H9 (cell line): ENCODE results near the gene HSPBP1. TPM values are rescaled to one million over a fixed set of nuclear protein-coding genes. Genes with fewer than 3 reads are reported as not detected.

ENCODE experiments used
- DNase-seq: peaks from one replicate; pipeline ENCODE4 v3.0.0-alpha.2; 2017
- H2AFZ ChIP-seq: one replicate; pipeline ENCODE4 v1.6.1; 2013; ENCODE audit warnings: mild to moderate bottlenecking, low read length, control low read depth, moderate library complexity
- H2AK5ac ChIP-seq: 2 replicates; pipeline ENCODE4 v1.6.1; 2013; ENCODE audit warnings: low read length, control low read depth, mixed read lengths; ENCODE audit not compliant: insufficient read length
- H2BK120ac ChIP-seq: one replicate; pipeline ENCODE4 v1.6.1; 2013; ENCODE audit warnings: low read depth, mild to moderate bottlenecking, low read length, control low read depth, inconsistent platforms; ENCODE audit not compliant: poor library complexity, severe bottlenecking
- H2BK12ac ChIP-seq: 2 replicates; pipeline ENCODE4 v1.6.1; 2013; ENCODE audit warnings: low read length, control low read depth, mixed read lengths, low read depth; ENCODE audit not compliant: insufficient read length
- H2BK15ac ChIP-seq: 2 replicates; pipeline ENCODE4 v1.6.1; 2013; ENCODE audit warnings: low read depth, low read length, control low read depth
- H2BK20ac ChIP-seq: one replicate; pipeline ENCODE4 v1.6.1; 2013; ENCODE audit warnings: low read depth, mild to moderate bottlenecking, low read length, control low read depth, inconsistent platforms; ENCODE audit not compliant: poor library complexity, severe bottlenecking
- H2BK5ac ChIP-seq: 2 replicates; pipeline ENCODE4 v1.6.1; 2013; ENCODE audit warnings: low read length, control low read depth, mixed read lengths; ENCODE audit not compliant: insufficient read length
- H3K14ac ChIP-seq: 2 replicates; pipeline ENCODE4 v1.6.1; 2013; ENCODE audit warnings: low read length, control low read depth; ENCODE audit not compliant: insufficient read depth
- H3K18ac ChIP-seq: 2 replicates; pipeline ENCODE4 v1.6.1; 2013; ENCODE audit warnings: low read depth, mild to moderate bottlenecking, mixed read lengths, low read length, control low read depth; ENCODE audit not compliant: insufficient read length
- H3K23ac ChIP-seq: 2 replicates; pipeline ENCODE4 v1.6.1; 2013; ENCODE audit warnings: low read length, control low read depth, mixed read lengths, low read depth; ENCODE audit not compliant: insufficient read length
- H3K23me2 ChIP-seq: 2 replicates; pipeline ENCODE4 v1.6.1; 2013; ENCODE audit warnings: low read depth, mild to moderate bottlenecking, mixed read lengths, low read length, control low read depth; ENCODE audit not compliant: insufficient read length, poor library complexity, severe bottlenecking
- H3K27ac ChIP-seq: 2 replicates; pipeline ENCODE4 v1.5.1; 2013; ENCODE audit warnings: low read length, control low read depth, mixed read lengths, low read depth; ENCODE audit not compliant: insufficient read length
- H3K27me3 ChIP-seq: 2 replicates; pipeline ENCODE4 v1.6.1; 2013; ENCODE audit warnings: low read length, control low read depth, inconsistent platforms; ENCODE audit not compliant: insufficient read depth
- H3K4ac ChIP-seq: 2 replicates; pipeline ENCODE4 v1.6.1; 2013; ENCODE audit warnings: low read depth, mild to moderate bottlenecking, control low read depth, inconsistent platforms, low read length, moderate library complexity
- H3K4me1 ChIP-seq: 2 replicates; pipeline ENCODE4 v1.6.1; 2013; ENCODE audit warnings: low read length, control low read depth, inconsistent platforms; ENCODE audit not compliant: insufficient read depth
- H3K4me2 ChIP-seq: 2 replicates; pipeline ENCODE4 v1.6.1; 2013; ENCODE audit warnings: low read length, control low read depth, mixed read lengths; ENCODE audit not compliant: insufficient read length, insufficient read depth
- H3K56ac ChIP-seq: 2 replicates; pipeline ENCODE4 v1.6.1; 2013; ENCODE audit warnings: low read depth, mild to moderate bottlenecking, mixed read lengths, low read length, control low read depth; ENCODE audit not compliant: insufficient read length
- H3K79me1 ChIP-seq: 2 replicates; pipeline ENCODE4 v1.6.1; 2013; ENCODE audit warnings: low read depth, mild to moderate bottlenecking, moderate library complexity, low read length, control low read depth, inconsistent platforms; ENCODE audit not compliant: insufficient read depth, poor library complexity, severe bottlenecking
- H3K79me2 ChIP-seq: 2 replicates; pipeline ENCODE4 v1.6.1; 2013; ENCODE audit warnings: low read length, control low read depth, inconsistent platforms; ENCODE audit not compliant: insufficient read depth
- H3K9ac ChIP-seq: 2 replicates; pipeline ENCODE4 v1.6.1; 2013; ENCODE audit warnings: low read length, control low read depth, mixed read lengths; ENCODE audit not compliant: insufficient read length; ENCODE audit errors: extremely low read depth
- H3K9me3 ChIP-seq: one replicate; pipeline ENCODE4 v1.6.1; 2013; ENCODE audit warnings: low read depth, low read length, inconsistent platforms; ENCODE audit not compliant: control insufficient read depth
- H3T11ph ChIP-seq: one replicate; pipeline ENCODE4 v1.6.1; 2013; ENCODE audit warnings: mild to moderate bottlenecking, low read length, control low read depth, inconsistent platforms
- H4K20me1 ChIP-seq: one replicate; pipeline ENCODE4 v1.6.1; 2013; ENCODE audit not compliant: control insufficient read depth, insufficient read length, insufficient read depth
- H4K5ac ChIP-seq: 2 replicates; pipeline ENCODE4 v1.6.1; 2013; ENCODE audit warnings: low read depth, mild to moderate bottlenecking, mixed read lengths, low read length, control low read depth; ENCODE audit not compliant: insufficient read length
- H4K8ac ChIP-seq: replicated peaks from 2 replicates; pipeline ENCODE4 v1.6.1; 2013; ENCODE audit warnings: low read length, control low read depth, mixed read lengths, low read depth; ENCODE audit not compliant: insufficient read length
- H4K91ac ChIP-seq: 2 replicates; pipeline ENCODE4 v1.6.1; 2013; ENCODE audit warnings: low read depth, mild to moderate bottlenecking, moderate library complexity, mixed read lengths, low read length, control low read depth; ENCODE audit not compliant: insufficient read length
- H3K27ac Mint-ChIP-seq, 3 experiments: 2 replicates in 2 of 3; 3 replicates in 1 of 3; pipeline ENCODE4 v1.8.0; 2020 to 2021; ENCODE audit warnings: mixed read lengths in 3 of 3, mild to moderate bottlenecking in 1 of 3, moderate library complexity in 1 of 3
- H3K27me3 Mint-ChIP-seq: 2 replicates; pipeline ENCODE4 v1.8.0; 2021; ENCODE audit warnings: low read depth, mild to moderate bottlenecking, moderate library complexity, mixed read lengths
- H3K36me3 Mint-ChIP-seq, 3 experiments: 2 replicates in 2 of 3; 3 replicates in 1 of 3; pipeline ENCODE4 v1.8.0; 2020 to 2021; ENCODE audit warnings: low read depth in 3 of 3, mixed read lengths in 3 of 3; ENCODE audit not compliant: insufficient read depth in 1 of 3
- H3K4me1 Mint-ChIP-seq, 2 experiments: 2 replicates each; pipeline ENCODE4 v1.8.0; 2020; ENCODE audit warnings: mixed read lengths in 2 of 2
- H3K4me3 Mint-ChIP-seq, 2 experiments: 2 replicates in 1 of 2; 3 replicates in 1 of 2; pipeline ENCODE4 v1.8.0; 2020 to 2021; ENCODE audit warnings: mild to moderate bottlenecking in 2 of 2, mixed read lengths in 2 of 2, moderate library complexity in 1 of 2
- H3K9me3 Mint-ChIP-seq, 2 experiments: 2 replicates in 1 of 2; 3 replicates in 1 of 2; pipeline ENCODE4 v1.8.0; 2020; ENCODE audit warnings: mild to moderate bottlenecking in 2 of 2, mixed read lengths in 2 of 2, moderate library complexity in 1 of 2
- WGBS: extraction: QIAGEN DNeasy Blood & Tissue Kit; methylation state at CpG from one replicate; pipeline ENCODE4 v1.1.7; 2013; ENCODE audit warnings: missing lambda C conversion rate, low lambda C conversion rate, mixed read lengths; ENCODE audit not compliant: insufficient read length; ENCODE audit errors: extremely low coverage; 5-methylcytosine and 5-hydroxymethylcytosine counted together
- total RNA-seq: library from RNA; stranded (reverse); gene quantifications from 2 replicates; pipeline ENCODE4 v1.2.1, GENCODE V29; 2021
- TF ChIP-seq, protein P1 (sequence below): fragments of 200-600 bp; sonication (generic); conservative IDR thresholded peaks from 3 replicates; pipeline ENCODE4 v1.8.0; 2021; ENCODE audit warnings: antibody characterized with exemption, mild to moderate bottlenecking

Gene HSPBP1
- total RNA-seq, 1 experiment from 2014 or later = 47.4 TPM

DNA sequence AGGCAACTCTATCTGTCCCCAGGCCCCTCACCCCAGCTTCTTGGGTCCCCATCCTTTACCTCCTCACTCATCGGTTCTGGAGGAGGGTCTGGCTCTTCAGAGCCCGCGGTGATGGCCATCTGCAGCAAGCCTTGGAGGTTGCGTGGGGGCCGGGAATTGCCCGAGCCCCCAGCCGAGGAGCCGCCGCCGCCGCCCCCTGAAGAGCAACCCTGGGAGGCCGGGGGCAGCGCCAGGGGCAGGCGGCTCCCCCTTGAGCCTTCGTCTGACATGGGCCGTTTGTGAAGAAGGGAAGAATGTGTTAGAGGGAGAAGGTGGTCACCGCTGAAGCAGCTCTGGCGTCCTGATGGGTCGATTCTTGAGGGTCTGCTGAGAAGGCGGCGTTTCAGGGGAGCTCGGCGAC lies 570 bp downstream of the HSPBP1 start:
- no peak overlapping the region for H2AFZ ChIP-seq
- peak overlapping the region; percentile 41 for H3K9ac ChIP-seq
- no peak overlapping the region for H4K8ac ChIP-seq
- H2BK12ac ChIP-seq = no peak overlapping the region
- no peaks in the 10 kb centered on the region for H3K79me1 ChIP-seq
- no peak overlapping the region for H3K18ac ChIP-seq
- no peak overlapping the region for H3T11ph ChIP-seq
- H2BK20ac ChIP-seq = no peak overlapping the region
- no peaks in the 10 kb centered on the region; the same call in 1 of the 2 replicates for H3K4me1 ChIP-seq
- H3K79me2 ChIP-seq = no peaks in the 10 kb centered on the region
- no CpG with 5 or more reads among the region's 23 CpGs for WGBS
- peak overlapping the region; percentile 76 for H3K4me2 ChIP-seq
- H3K27ac Mint-ChIP-seq = peak overlapping the region; percentile 98 to 100 (median 100); a peak in 6 of 7 replicates
- H4K20me1 ChIP-seq = no peaks in the 10 kb centered on the region
- H2BK15ac ChIP-seq = no peak overlapping the region
- no peaks in the 10 kb centered on the region; the same call in 1 of the 2 replicates for H3K27me3 Mint-ChIP-seq
- H3K27me3 ChIP-seq = no peaks in the 10 kb centered on the region
- TF ChIP-seq, protein P1, sequence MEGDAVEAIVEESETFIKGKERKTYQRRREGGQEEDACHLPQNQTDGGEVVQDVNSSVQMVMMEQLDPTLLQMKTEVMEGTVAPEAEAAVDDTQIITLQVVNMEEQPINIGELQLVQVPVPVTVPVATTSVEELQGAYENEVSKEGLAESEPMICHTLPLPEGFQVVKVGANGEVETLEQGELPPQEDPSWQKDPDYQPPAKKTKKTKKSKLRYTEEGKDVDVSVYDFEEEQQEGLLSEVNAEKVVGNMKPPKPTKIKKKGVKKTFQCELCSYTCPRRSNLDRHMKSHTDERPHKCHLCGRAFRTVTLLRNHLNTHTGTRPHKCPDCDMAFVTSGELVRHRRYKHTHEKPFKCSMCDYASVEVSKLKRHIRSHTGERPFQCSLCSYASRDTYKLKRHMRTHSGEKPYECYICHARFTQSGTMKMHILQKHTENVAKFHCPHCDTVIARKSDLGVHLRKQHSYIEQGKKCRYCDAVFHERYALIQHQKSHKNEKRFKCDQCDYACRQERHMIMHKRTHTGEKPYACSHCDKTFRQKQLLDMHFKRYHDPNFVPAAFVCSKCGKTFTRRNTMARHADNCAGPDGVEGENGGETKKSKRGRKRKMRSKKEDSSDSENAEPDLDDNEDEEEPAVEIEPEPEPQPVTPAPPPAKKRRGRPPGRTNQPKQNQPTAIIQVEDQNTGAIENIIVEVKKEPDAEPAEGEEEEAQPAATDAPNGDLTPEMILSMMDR = no peak
- peaks cover 6% of the 10 kb centered on the region for H3K23me2 ChIP-seq
- H3K9me3 ChIP-seq = no peaks in the 10 kb centered on the region
- no peak for DNase-seq
- no peak overlapping the region for H4K91ac ChIP-seq
- H3K56ac ChIP-seq = no peak overlapping the region
- no peak overlapping the region for H4K5ac ChIP-seq
- H3K23ac ChIP-seq = no peak overlapping the region
- H3K14ac ChIP-seq = no peak overlapping the region
- H3K9me3 Mint-ChIP-seq = no peaks in the 10 kb centered on the region
- H3K27ac ChIP-seq = no peak overlapping the region
- H3K4me1 Mint-ChIP-seq = peaks cover 16 to 20% of the 10 kb centered on the region in 2 experiments
- no peak overlapping the region for H2BK120ac ChIP-seq
- H2AK5ac ChIP-seq = no peak overlapping the region
- peak overlapping the region; percentile 99 to 100 for H3K4me3 Mint-ChIP-seq
- peaks cover 5 to 11% (median 11%) of the 10 kb centered on the region in 3 experiments; a peak in 6 of 7 replicates for H3K36me3 Mint-ChIP-seq
- no peak overlapping the region for H3K4ac ChIP-seq
- no peak overlapping the region for H2BK5ac ChIP-seq
